NOMO-1 treated with dmso at 0.1 percent for 144 hours (cell line): ENCODE results near the gene VPS45.

Experiments
- DNase-seq: peaks from one replicate; lab custom pipeline; 2025; ENCODE audit not compliant: unreplicated experiment; lab: John Stamatoyannopoulos, UW

The VPS45 gene

GRCh38 chr1:150155413-150156071, 88.0 kb downstream of the VPS45 start:
- no peak for DNase-seq

GRCh38 chr1:150156868-150157603, 89.5 kb downstream of the VPS45 start:
- no peak for DNase-seq

DNA sequence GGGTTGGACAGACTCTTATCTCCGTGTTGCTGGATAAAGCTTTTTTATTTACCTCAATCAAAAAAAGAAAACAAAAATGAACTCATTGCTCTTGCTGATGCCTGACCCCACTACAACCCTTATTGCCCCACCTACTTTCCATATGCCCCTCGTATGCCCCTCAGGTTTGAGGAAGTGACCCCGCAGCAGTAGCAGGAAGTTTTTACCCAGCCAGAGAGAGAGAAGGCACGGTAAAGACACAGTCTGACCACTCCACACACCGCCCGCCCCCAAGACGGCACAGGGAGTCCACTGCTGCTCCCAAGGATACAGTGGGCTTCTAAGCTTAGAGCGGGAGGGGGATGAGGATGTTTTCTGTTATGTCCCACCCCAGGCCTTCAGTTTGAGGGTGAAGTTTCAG, 92.0 kb downstream of the VPS45 start:
- peak; percentile 55 for DNase-seq

DNA sequence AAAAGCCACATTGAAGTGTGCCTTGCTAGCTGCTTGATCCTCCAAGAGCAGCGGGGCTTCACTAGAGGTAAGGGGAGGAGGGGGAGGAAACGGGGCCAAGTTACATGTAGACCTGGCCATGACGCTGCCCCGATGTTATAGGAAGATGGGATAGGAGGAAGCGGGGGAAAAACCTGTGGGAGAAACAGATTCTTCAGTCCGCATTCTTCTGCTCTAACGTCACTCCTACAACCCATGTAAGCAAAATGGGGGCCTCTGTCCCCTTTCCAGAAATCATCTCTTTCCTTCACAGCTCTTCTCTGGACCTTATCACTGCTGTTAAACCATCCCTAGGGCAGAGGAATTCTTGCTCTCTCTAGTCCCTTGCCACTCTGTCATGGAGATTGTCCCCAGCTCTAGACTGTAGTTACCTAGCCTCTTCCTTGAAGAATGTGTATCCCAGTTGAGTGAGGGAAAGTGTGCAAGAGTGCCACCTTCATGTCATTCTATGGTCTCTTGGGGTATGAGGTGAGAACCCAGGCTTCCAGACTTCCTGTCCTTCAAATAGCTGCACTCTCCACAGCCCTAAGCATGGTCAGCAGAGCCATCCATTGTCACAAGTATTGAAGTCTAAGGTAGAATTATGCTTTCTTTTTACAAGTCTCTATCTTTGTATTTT, 93.5 kb downstream of the VPS45 start:
- DNase-seq: no peak

DNA sequence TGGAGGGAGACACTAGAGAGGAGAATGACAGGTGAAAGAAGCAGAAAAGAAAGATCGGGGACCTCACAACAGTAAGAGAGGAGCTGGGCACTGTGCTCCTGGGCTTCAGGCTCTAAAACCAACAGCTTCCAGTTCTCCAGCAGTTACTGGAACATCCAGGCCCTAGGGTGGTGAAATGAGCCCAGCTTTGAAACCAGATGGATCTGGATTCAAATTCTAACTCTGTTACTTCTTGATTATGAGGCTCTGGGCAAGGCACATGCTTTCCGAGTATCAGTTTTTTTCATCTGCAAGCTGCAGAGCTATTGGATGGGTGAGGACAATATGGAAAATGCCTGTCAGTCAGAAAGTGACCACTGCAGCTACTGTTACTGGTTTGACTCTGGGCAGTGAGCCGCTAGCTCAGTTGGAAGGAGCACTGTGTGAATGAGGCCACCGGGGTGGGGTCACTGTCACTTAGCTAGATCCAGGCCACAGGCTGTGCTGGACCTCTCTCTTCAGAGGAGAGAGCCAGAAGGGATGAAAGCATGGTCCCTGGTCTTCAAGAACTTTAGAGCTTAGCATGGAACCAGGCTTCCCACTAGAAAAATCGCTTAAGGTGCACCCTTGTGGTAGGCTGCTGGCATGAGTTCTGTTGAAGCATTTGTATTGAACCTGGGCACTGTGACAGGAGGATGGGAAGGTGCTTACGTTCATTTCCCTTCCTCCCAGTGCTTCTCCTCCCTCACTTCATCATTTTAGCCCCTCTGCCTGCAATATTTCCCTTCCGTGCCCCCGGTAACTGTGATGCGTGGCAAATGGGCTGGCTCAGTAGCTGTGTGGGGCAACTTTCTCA, 94.4 kb downstream of the VPS45 start:
- no peak for DNase-seq

DNA sequence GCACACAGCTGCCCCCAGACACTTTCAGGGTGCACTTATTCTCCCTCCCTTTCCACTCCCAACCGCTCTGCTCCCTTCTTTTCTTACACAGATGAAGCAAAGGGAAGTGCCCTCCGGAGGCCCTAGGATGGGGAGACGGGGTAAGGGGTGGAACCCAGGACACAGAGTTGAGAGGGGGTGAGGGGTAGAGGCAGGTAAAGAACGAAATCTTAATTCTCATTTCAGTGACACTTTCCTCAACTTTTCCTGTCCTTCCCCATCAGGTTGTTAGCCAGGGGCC, 94.9 kb downstream of the VPS45 start:
- no peak for DNase-seq

DNA sequence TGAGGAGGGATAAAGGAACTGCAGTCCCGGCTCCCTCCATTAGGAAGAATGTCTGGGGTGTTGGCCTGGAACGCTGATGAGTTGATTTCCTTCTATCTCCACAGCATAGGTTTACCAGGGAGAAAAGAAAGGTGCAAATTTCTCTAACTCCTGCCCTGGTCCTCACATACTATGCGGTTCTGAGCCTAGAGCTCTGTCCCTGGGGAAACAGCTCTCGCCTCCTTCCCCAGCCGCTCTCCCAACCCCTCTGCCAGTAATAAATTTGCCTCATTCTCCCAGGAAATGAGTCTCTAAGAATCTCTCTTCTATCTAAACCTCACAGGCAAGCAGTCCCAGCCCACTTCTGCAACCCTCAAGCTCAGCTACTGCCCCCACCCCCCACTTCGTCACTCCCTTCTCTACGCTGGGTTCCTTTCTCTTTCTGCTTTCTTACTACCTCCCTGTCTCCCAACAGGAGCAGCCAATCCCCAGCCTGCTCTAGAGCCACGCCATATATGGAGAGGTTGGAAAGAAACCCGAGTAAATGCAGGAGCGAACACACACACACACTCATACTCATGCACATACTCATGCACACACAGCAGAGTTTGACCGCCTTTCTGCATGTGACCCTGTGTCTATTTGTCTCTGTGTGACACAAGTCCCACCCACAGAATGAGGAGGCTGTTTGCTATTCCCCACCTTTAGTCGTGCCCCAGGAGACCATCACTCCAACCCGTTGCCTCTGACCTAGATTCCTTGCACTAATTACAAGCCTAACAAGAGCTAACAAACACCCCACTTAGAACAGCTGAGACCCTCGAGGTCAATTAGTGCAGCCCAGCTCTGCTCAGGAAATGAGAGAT, 95.5 kb downstream of the VPS45 start:
- no peak for DNase-seq

- DNase-seq: no peak
Measured at GRCh38 chr1:150164224-150164623, 96.6 kb downstream of the VPS45 start.

- DNase-seq: no peak
Measured at GRCh38 chr1:150164779-150165178, 97.2 kb downstream of the VPS45 start.

DNA sequence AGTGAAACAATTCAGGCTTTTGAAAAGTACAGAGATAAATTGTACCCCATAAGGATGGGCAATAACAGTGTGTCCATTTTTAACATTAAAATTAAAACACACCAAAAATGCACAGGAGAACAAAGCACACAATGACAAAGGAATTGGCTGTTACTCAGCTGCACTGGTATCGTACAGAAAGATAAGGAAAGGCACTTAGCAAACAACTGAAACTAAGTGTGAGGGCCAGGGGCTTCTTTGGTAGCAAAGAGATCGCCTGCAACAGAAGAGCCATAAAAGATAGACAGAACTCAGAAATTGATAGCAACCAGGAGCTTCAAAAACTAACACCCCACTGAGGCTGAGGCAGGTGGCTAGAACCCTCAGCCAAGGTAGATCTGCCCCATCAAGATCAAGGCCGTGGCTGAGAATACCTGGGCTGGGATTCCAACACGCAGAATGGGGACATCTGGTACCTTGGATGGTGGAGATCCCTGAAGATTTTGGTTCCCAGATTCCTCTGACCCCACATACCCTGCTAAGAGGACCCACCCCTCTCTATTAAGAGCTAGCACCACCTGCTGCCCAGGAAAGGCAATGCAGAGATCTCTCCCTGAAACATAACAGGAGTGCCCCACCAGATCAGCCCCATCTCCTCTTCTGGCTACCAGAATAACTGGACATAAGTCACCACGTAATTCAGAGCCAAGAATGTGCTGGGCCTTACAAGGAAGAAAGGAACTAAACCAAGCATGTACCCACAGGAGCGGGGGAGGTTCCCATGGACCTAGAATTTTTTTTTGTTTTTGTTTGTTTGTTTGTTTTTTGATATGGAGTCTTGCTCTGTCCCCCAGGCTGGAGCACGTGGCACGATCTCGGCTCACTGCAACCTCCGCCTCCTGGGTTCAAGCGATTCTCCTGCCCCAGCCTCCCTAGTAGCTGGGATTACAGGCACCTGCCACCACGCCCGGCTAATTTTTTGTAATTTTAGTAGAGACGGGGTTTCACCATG, 98.3 kb downstream of the VPS45 start:
- no peak for DNase-seq

GRCh38 chr1:150168960-150169601, 101.5 kb downstream of the VPS45 start:
- DNase-seq: no peak

DNA sequence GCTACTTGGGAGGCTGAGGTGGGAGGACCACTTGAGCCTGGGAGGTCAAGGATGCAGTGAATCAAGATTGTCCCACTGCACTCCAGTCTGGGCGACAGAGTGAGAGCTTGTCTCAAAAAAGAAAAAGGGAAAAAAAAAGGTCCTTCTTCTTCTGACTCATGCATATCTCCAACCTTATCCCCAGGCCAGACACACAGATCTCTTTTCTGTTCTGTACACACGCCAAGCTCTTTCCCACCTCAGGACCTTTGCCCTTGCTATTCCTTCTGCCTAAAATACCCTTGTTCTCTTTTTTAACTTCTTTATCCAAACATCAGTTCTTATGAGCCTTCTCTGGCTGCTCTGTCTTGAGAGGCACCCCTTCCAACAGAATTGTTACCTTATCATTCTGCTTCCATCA, 104.2 kb downstream of the VPS45 start:
- DNase-seq: no peak

DNA sequence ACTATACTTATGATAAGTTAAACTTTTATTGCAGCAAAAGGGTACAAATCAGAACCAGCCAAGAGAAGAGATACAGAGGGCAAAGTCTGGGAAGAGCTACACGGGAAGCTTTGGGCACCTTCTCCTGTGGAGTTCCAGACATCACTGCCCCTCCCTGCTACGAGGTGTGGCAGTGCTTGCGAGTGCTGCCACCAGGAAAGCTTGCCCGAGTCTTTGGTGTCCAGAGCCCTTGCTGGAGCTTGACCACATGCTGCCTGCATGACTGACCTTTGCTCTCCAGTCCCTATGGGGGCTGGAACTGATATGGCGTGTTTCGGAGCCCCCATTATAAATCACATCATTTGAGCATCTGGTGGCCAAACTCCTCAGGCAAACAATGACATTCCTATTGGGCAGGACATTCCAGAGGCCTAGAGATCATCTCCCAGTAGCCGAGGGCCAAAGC, 105.6 kb downstream of the VPS45 start:
- no peak for DNase-seq

DNA sequence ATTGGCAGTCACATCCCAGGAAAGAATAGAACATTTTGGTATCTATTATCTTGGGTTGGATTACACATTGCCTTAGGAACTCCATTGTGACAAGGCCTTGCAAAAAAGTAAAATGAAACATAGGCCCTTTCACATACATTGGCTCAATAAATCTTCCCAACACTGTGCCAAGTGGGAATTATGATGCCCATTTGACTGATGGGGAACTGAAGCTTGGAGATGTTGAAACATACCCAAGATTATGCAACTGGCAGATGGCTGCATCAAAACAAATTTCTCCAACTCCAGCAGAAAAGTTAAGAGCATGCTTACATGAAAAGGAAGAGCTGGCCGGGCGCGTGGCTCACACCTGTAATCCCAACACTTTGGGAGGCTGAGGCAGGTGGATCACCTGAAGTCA, 109.0 kb downstream of the VPS45 start:
- DNase-seq: no peak

- DNase-seq: peak; percentile 42
Measured at GRCh38 chr1:150178548-150178947, 111.0 kb downstream of the VPS45 start.

GRCh38 chr1:150179867-150180266, 112.3 kb downstream of the VPS45 start:
- DNase-seq: no peak

- DNase-seq: peak; percentile 39
Measured at GRCh38 chr1:150180474-150180873, 112.9 kb downstream of the VPS45 start.

DNA sequence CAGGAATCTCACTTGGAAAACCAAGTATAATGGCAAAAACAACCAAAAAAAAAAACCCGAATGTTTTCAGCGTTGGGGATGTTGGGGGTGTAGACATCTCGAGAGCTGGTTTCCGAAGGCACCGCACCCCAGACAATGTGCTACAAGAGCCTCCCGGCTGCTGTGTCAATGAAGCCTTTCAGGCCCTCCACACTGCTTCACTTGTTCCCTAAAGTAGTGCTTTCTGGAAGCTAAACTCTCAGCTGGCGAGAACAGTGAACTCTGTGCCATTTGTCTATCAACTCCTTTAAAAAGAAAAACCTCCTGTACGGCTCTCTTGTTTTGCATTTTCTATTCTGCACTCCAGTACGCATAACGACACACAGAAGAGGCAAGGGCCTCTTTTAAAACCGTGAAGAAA, 114.7 kb downstream of the VPS45 start:
- no peak for DNase-seq

- no peak for DNase-seq
Measured at GRCh38 chr1:150183061-150183460, 115.5 kb downstream of the VPS45 start.
